SK-N-SH treated with all-trans-retinoic acid at 6 μM for 48 hours (cell line): Measurements from ENCODE around the gene CSF1.

Experiments
- ESRRG ChIP-seq: fragments of 250-450 bp; sonication (Bioruptor Pico); IDR thresholded peaks from 2 replicates; pipeline ENCODE4 v1.6.1; 2021; ENCODE audit warnings: mild to moderate bottlenecking
- ISL1 ChIP-seq: fragments of 250-450 bp; sonication (Bioruptor Pico); IDR thresholded peaks from 2 replicates; pipeline ENCODE4 v2.1.2; 2022; ENCODE audit warnings: mild to moderate bottlenecking, moderate library complexity
- RARB ChIP-seq: fragments of 250-450 bp; sonication (Bioruptor Pico); IDR thresholded peaks from 2 replicates; pipeline ENCODE4 v1.8.0; 2021; ENCODE audit warnings: mild to moderate bottlenecking, moderate library complexity
- ZFP3 ChIP-seq: fragments of 250-450 bp; sonication (Bioruptor Pico); IDR thresholded peaks from 2 replicates; pipeline ENCODE4 v1.5.0; 2020; ENCODE audit warnings: mild to moderate bottlenecking, moderate library complexity
- ZFP30 ChIP-seq: fragments of 450-650 bp; formaldehyde crosslinking; IDR thresholded peaks from 2 replicates; pipeline ENCODE4 v1.5.0; 2022; ENCODE audit warnings: mild to moderate bottlenecking, moderate library complexity
- TF ChIP-seq, protein P1 (sequence below): fragments of 250-450 bp; sonication (Bioruptor Pico); IDR thresholded peaks from 2 replicates; pipeline ENCODE4 v1.8.0; 2020; ENCODE audit warnings: mild to moderate bottlenecking, moderate library complexity, borderline replicate concordance
- TF ChIP-seq, protein P2 (sequence below): fragments of 250-450 bp; sonication (Bioruptor Pico); IDR thresholded peaks from 2 replicates; pipeline ENCODE4 v1.8.0; 2021; ENCODE audit warnings: low read depth, mild to moderate bottlenecking, moderate library complexity, borderline replicate concordance

- TF ChIP-seq ZFP3 (CRISPR knock-in tag) (no peak), RARB (no peak), ISL1 (CRISPR knock-in tag) (peak; percentile 25), ZFP30 (CRISPR knock-in tag) (no peak), ESRRG (CRISPR knock-in tag) (no peak)
- TF ChIP-seq, protein P1, sequence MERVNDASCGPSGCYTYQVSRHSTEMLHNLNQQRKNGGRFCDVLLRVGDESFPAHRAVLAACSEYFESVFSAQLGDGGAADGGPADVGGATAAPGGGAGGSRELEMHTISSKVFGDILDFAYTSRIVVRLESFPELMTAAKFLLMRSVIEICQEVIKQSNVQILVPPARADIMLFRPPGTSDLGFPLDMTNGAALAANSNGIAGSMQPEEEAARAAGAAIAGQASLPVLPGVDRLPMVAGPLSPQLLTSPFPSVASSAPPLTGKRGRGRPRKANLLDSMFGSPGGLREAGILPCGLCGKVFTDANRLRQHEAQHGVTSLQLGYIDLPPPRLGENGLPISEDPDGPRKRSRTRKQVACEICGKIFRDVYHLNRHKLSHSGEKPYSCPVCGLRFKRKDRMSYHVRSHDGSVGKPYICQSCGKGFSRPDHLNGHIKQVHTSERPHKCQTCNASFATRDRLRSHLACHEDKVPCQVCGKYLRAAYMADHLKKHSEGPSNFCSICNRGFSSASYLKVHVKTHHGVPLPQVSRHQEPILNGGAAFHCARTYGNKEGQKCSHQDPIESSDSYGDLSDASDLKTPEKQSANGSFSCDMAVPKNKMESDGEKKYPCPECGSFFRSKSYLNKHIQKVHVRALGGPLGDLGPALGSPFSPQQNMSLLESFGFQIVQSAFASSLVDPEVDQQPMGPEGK = no peak
- TF ChIP-seq, protein P2, sequence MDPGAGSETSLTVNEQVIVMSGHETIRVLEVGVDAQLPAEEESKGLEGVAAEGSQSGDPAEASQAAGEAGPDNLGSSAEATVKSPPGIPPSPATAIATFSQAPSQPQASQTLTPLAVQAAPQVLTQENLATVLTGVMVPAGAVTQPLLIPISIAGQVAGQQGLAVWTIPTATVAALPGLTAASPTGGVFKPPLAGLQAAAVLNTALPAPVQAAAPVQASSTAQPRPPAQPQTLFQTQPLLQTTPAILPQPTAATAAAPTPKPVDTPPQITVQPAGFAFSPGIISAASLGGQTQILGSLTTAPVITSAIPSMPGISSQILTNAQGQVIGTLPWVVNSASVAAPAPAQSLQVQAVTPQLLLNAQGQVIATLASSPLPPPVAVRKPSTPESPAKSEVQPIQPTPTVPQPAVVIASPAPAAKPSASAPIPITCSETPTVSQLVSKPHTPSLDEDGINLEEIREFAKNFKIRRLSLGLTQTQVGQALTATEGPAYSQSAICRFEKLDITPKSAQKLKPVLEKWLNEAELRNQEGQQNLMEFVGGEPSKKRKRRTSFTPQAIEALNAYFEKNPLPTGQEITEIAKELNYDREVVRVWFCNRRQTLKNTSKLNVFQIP = no peak
These were observed 49.5 kb downstream of the CSF1 start for GRCh38 chr1:109959974-109960744.
